ENCODE data around the gene PTGIS. TPM values are rescaled to one million over a fixed set of nuclear protein-coding genes. Genes with fewer than 3 reads are reported as not detected.

PTGIS gene
- total RNA-seq, 4 donors from 2014 or later, result 75.3 to 169 (median 137) TPM

DNA sequence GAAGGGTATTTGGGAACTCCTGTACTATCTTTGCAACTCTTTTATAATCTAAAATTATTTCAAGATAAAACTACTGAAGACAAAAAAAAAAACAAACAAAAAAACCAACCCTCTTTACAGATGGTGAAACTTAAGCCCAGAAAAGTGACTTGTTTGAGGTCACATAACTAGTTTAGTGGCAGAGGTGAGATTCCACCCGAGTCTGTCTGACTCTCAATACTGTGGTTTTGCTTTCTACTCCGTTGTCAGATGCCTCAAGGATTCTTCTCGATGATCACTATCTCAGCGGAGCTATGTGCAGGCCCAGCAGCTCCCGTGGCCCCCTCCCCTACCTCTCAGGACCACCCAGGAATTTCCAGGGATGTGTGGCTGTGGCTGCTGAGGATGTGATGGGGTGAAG, 49.4 kb downstream of the PTGIS start:
- H3K9me3 ChIP-seq, result no peaks in the 10 kb centered on the region
- H3K4me1 ChIP-seq, result no peaks in the 10 kb centered on the region
- no peak overlapping the region for H3K4me3 ChIP-seq
- ATAC-seq, result no peak
- TF ChIP-seq POLR2A (IDR thresholded peaks at IDR 0.05) (no peak), POLR2AphosphoS5 (IDR thresholded peaks at IDR 0.05) (no peak), EP300 (IDR thresholded peaks at IDR 0.05) (no peak)
- TF ChIP-seq, protein P1, sequence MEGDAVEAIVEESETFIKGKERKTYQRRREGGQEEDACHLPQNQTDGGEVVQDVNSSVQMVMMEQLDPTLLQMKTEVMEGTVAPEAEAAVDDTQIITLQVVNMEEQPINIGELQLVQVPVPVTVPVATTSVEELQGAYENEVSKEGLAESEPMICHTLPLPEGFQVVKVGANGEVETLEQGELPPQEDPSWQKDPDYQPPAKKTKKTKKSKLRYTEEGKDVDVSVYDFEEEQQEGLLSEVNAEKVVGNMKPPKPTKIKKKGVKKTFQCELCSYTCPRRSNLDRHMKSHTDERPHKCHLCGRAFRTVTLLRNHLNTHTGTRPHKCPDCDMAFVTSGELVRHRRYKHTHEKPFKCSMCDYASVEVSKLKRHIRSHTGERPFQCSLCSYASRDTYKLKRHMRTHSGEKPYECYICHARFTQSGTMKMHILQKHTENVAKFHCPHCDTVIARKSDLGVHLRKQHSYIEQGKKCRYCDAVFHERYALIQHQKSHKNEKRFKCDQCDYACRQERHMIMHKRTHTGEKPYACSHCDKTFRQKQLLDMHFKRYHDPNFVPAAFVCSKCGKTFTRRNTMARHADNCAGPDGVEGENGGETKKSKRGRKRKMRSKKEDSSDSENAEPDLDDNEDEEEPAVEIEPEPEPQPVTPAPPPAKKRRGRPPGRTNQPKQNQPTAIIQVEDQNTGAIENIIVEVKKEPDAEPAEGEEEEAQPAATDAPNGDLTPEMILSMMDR (IDR thresholded peaks at IDR 0.05), result no peak
- peaks cover 0 to 37% of the 10 kb centered on the region in 2 donors for H3K36me3 ChIP-seq
- no peak overlapping the region for H3K27ac ChIP-seq
- WGBS, 2 donors (ENCODE audit: low coverage in 1 of 2), result 64 to 78% methylated on average over 5 of the region's 5 CpGs
- no peaks in the 10 kb centered on the region for H3K27me3 ChIP-seq

- ATAC-seq, result no peak
- no peaks in the 10 kb centered on the region for H3K4me1 ChIP-seq
- TF ChIP-seq POLR2AphosphoS5 (IDR thresholded peaks at IDR 0.05) (no peak), POLR2A (IDR thresholded peaks at IDR 0.05) (no peak), EP300 (IDR thresholded peaks at IDR 0.05) (no peak)
- TF ChIP-seq, protein P1 (IDR thresholded peaks at IDR 0.05), result no peak
- peaks cover 0 to 37% of the 10 kb centered on the region in 2 donors for H3K36me3 ChIP-seq
- H3K9me3 ChIP-seq, result no peaks in the 10 kb centered on the region
- peak overlapping the region in 1 of 4 donors; percentile 29 for H3K27ac ChIP-seq
- H3K4me3 ChIP-seq, result no peak overlapping the region
- no peaks in the 10 kb centered on the region for H3K27me3 ChIP-seq
- 83 to 86% methylated on average over 1 to 2 of the region's 4 CpGs for WGBS, 2 donors (ENCODE audit: low coverage in 1 of 2)
Observed at GRCh38 chr20:49517805-49518100, 50.2 kb downstream of the PTGIS start.

- TF ChIP-seq, protein P1 (IDR thresholded peaks at IDR 0.05), result no peak
- TF ChIP-seq POLR2AphosphoS5 (IDR thresholded peaks at IDR 0.05) (no peak), EP300 (IDR thresholded peaks at IDR 0.05) (no peak), POLR2A (IDR thresholded peaks at IDR 0.05) (no peak)
- H3K27ac ChIP-seq, result peak overlapping the region in 1 of 4 donors; percentile 24
- 60 to 83% methylated on average over 2 of the region's 17 CpGs for WGBS, 2 donors (ENCODE audit: low coverage in 1 of 2)
- H3K36me3 ChIP-seq, result peaks cover 0 to 37% of the 10 kb centered on the region in 2 donors
- peaks cover 0 to 1% (median 0%) of the 10 kb centered on the region in 3 donors for H3K4me1 ChIP-seq
- no peak overlapping the region for H3K4me3 ChIP-seq
- peak; percentile 20 for ATAC-seq
- H3K9me3 ChIP-seq, result no peaks in the 10 kb centered on the region
- H3K27me3 ChIP-seq, result no peaks in the 10 kb centered on the region
Observed at GRCh38 chr20:49516916-49517804, 50.8 kb downstream of the PTGIS start.

GRCh38 chr20:49515586-49515985, 52.4 kb downstream of the PTGIS start:
- TF ChIP-seq POLR2AphosphoS5 (IDR thresholded peaks at IDR 0.05), result no peak
- TF ChIP-seq, protein P1 (IDR thresholded peaks at IDR 0.05), result no peak
- no peak for TF ChIP-seq EP300 (IDR thresholded peaks at IDR 0.05)
- no peak for TF ChIP-seq POLR2A (IDR thresholded peaks at IDR 0.05)
- ATAC-seq, result no peak
- Histone ChIP-seq H3K36me3 (peaks cover 0 to 32% of the 10 kb centered on the region in 2 donors), H3K4me3 (no peak overlapping the region), H3K9me3 (no peaks in the 10 kb centered on the region), H3K27ac (no peak overlapping the region), H3K4me1 (peaks cover 0 to 17% (median 0%) of the 10 kb centered on the region in 3 donors), H3K27me3 (no peaks in the 10 kb centered on the region)
- 41 to 42% methylated on average over 3 of the region's 3 CpGs for WGBS, 2 donors (ENCODE audit: low coverage in 1 of 2)

DNA sequence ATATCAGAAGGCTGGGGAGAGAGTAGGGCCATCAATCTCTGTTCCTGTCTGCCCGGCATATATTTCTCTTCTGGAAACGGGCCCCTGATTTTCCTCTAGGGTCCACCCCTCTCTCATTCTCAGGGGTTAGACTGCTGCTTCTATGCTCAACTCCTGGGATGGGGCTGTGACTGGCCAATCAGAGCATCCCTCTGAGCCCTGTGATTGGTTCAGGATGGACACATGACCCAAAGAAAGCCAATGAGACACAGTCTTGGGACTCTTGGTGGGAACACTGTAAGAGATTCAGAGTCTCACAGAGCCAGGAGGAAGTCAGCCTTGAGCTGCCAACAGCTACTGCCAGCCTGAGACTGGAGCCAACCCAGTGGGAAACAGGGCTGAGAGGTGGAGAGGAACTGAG, 54.4 kb downstream of the PTGIS start:
- Histone ChIP-seq H3K4me3 (no peak overlapping the region), H3K4me1 (peaks cover 2 to 38% (median 6%) of the 10 kb centered on the region in 3 donors), H3K9me3 (no peaks in the 10 kb centered on the region), H3K27me3 (no peaks in the 10 kb centered on the region), H3K36me3 (peaks cover 0 to 26% of the 10 kb centered on the region in 2 donors), H3K27ac (peak overlapping the region in 2 of 4 donors; percentile 17 to 28)
- WGBS, 2 donors (ENCODE audit: low coverage in 1 of 2), result 85 to 86% methylated on average over 1 to 2 of the region's 2 CpGs
- ATAC-seq, result no peak
- no peak for TF ChIP-seq POLR2AphosphoS5 (IDR thresholded peaks at IDR 0.05)
- no peak for TF ChIP-seq POLR2A (IDR thresholded peaks at IDR 0.05)
- TF ChIP-seq EP300 (IDR thresholded peaks at IDR 0.05), result no peak
- TF ChIP-seq, protein P1 (IDR thresholded peaks at IDR 0.05), result no peak

Measured in gastroesophageal sphincter (tissue), 4 donors.